HG02759 (cell line): ENCODE measurements around the gene RPIA.
"Not testable (repeated sequence)": the region's sequence is repeated elsewhere in the genome, so short reads cannot be mapped to it uniquely, and the experiment has no call there.

Experiments
- ATAC-seq: cut with Tn5 transposase; IDR thresholded peaks from one replicate; pipeline ENCODE4 v1.9.1; 2021; ENCODE audit warnings: mild to moderate bottlenecking, moderate library complexity; ENCODE audit not compliant: unreplicated experiment

Gene RPIA

GRCh38 chr2:88691339-88692183, at the start of gene RPIA:
Gene RPIA (plus strand): TSS chr2:88691673. CDS start chr2:88691699, 26 bp downstream.
- ATAC-seq = peak; percentile 96

- ATAC-seq = no peak
Observed at GRCh38 chr2:88642278-88642677, 49.2 kb upstream of the RPIA start.

- not testable (repeated sequence) for ATAC-seq
Observed at GRCh38 chr2:88645291-88645882, 46.1 kb upstream of the RPIA start.

GRCh38 chr2:88651646-88652045, 39.8 kb upstream of the RPIA start:
- ATAC-seq = no peak

GRCh38 chr2:88654714-88655113, 36.8 kb upstream of the RPIA start:
- ATAC-seq = no peak

- ATAC-seq = no peak
Observed at GRCh38 chr2:88656690-88657089, 34.8 kb upstream of the RPIA start.

- ATAC-seq = no peak
Observed at GRCh38 chr2:88657131-88657530, 34.3 kb upstream of the RPIA start.

GRCh38 chr2:88658326-88658725, 33.1 kb upstream of the RPIA start:
- ATAC-seq = no peak

GRCh38 chr2:88658881-88659537, 32.5 kb upstream of the RPIA start:
- ATAC-seq = no peak

- no peak for ATAC-seq
Observed at GRCh38 chr2:88659538-88659915, 31.9 kb upstream of the RPIA start.

- no peak for ATAC-seq
Observed at GRCh38 chr2:88660622-88661021, 30.9 kb upstream of the RPIA start.

GRCh38 chr2:88666576-88666975, 24.9 kb upstream of the RPIA start:
- no peak for ATAC-seq

- no peak for ATAC-seq
Observed at GRCh38 chr2:88667219-88667618, 24.3 kb upstream of the RPIA start.

- no peak for ATAC-seq
Observed at GRCh38 chr2:88668862-88669261, 22.6 kb upstream of the RPIA start.

- ATAC-seq = peak; percentile 87
Observed at GRCh38 chr2:88669482-88670214, 21.8 kb upstream of the RPIA start.

- peak; percentile 62 for ATAC-seq
Observed at GRCh38 chr2:88671786-88672427, 19.6 kb upstream of the RPIA start.

- ATAC-seq = no peak
Observed at GRCh38 chr2:88673363-88673762, 18.1 kb upstream of the RPIA start.

GRCh38 chr2:88680266-88680902, 11.1 kb upstream of the RPIA start:
- ATAC-seq = no peak

- ATAC-seq = no peak
Observed at GRCh38 chr2:88680916-88681315, 10.6 kb upstream of the RPIA start.
